Cardiac muscle cell (in vitro differentiated cells and primary cell): ENCODE results near the gene CBX7. TPM values are rescaled to one million over a fixed set of nuclear protein-coding genes. Genes with fewer than 3 reads are reported as not detected.

Experiments
- DNase-seq, 2 donors: peaks; one replicate each; pipeline versions ENCODE4 v3.0.0 to v3.0.0-alpha.2; 2010 to 2017; ENCODE audit warnings: low read depth in 1 of 2, low spot score in 1 of 2
- H3K27ac ChIP-seq: fragments of 200-600 bp; sonication (generic); 2 replicates; pipeline ENCODE4 v1.5.1; 2016
- H3K27me3 ChIP-seq: fragments of 200-600 bp; sonication (generic); 2 replicates; pipeline ENCODE4 v1.6.0; 2016; ENCODE audit warnings: control low read depth
- H3K36me3 ChIP-seq: fragments of 200-600 bp; sonication (generic); 2 replicates; pipeline ENCODE4 v1.5.1; 2016; ENCODE audit warnings: control low read depth
- H3K4me1 ChIP-seq: fragments of 200-600 bp; sonication (generic); 2 replicates; pipeline ENCODE4 v1.8.1; 2017; ENCODE audit warnings: low read depth, mild to moderate bottlenecking, mixed run types
- H3K4me3 ChIP-seq: fragments of 200-600 bp; sonication (generic); 2 replicates; pipeline ENCODE4 v1.5.1; 2016; ENCODE audit warnings: mild to moderate bottlenecking
- H3K9me3 ChIP-seq: fragments of 200-600 bp; sonication (generic); 2 replicates; pipeline ENCODE4 v1.5.1; 2017; ENCODE audit warnings: low read depth, mild to moderate bottlenecking, control low read depth
- CTCF ChIP-seq: IDR thresholded peaks from 2 replicates; pipeline ENCODE4 v1.5.1; 2012; ENCODE audit warnings: low read depth, mild to moderate bottlenecking, low read length
- polyA plus RNA-seq: library from polyadenylated mRNA; unstranded; fragments of >200 nt; fragmentation: Nextera tagmentation; extraction: Ambion mirVana; gene quantifications from 2 replicates; pipeline ENCODE4 v1.2.1, GENCODE V29; 2016
- total RNA-seq: library from RNA; depleted of rRNA; stranded (reverse); fragments of >200 nt; gene quantifications from 2 replicates; pipeline ENCODE4 v1.2.3, GENCODE V29; 2016

CBX7 gene
- total and polyA plus RNA-seq, 2 experiments from 2014 or later, result 10.2 to 31.3 TPM

- no peak overlapping the region for H3K4me3 ChIP-seq
- TF ChIP-seq CTCF, result no peak
- no peaks in the 10 kb centered on the region for H3K36me3 ChIP-seq
- no peak for DNase-seq
- peaks cover 7% of the 10 kb centered on the region for H3K4me1 ChIP-seq
- H3K27ac ChIP-seq, result no peak overlapping the region
- no peaks in the 10 kb centered on the region for H3K27me3 ChIP-seq
- no peaks in the 10 kb centered on the region for H3K9me3 ChIP-seq
Measured at GRCh38 chr22:39088685-39089032, 63.8 kb downstream of the CBX7 start.

GRCh38 chr22:39087881-39088684 is 64.4 kb downstream of the CBX7 start:
- Histone ChIP-seq H3K27ac (peak overlapping the region; percentile 24), H3K36me3 (no peaks in the 10 kb centered on the region), H3K9me3 (no peaks in the 10 kb centered on the region), H3K4me3 (no peak overlapping the region), H3K4me1 (peaks cover 7% of the 10 kb centered on the region), H3K27me3 (no peaks in the 10 kb centered on the region)
- TF ChIP-seq CTCF, result no peak
- DNase-seq, result peak; percentile 13 to 80

GRCh38 chr22:39087098-39087497 is 65.4 kb downstream of the CBX7 start:
- peaks cover 7% of the 10 kb centered on the region for H3K4me1 ChIP-seq
- no peaks in the 10 kb centered on the region for H3K36me3 ChIP-seq
- DNase-seq, result no peak
- H3K27me3 ChIP-seq, result no peaks in the 10 kb centered on the region
- H3K4me3 ChIP-seq, result no peak overlapping the region
- no peaks in the 10 kb centered on the region for H3K9me3 ChIP-seq
- no peak overlapping the region for H3K27ac ChIP-seq
- no peak for TF ChIP-seq CTCF

GRCh38 chr22:39084666-39085065 is 67.8 kb downstream of the CBX7 start:
- H3K4me1 ChIP-seq, result peaks cover 4% of the 10 kb centered on the region
- no peaks in the 10 kb centered on the region for H3K9me3 ChIP-seq
- H3K4me3 ChIP-seq, result no peak overlapping the region
- no peaks in the 10 kb centered on the region for H3K27me3 ChIP-seq
- DNase-seq, result no peak
- H3K36me3 ChIP-seq, result no peaks in the 10 kb centered on the region
- H3K27ac ChIP-seq, result no peak overlapping the region
- no peak for TF ChIP-seq CTCF

- no peaks in the 10 kb centered on the region for H3K36me3 ChIP-seq
- DNase-seq, result no peak
- no peaks in the 10 kb centered on the region for H3K27me3 ChIP-seq
- H3K4me3 ChIP-seq, result no peak overlapping the region
- H3K27ac ChIP-seq, result no peak overlapping the region
- peaks cover 4% of the 10 kb centered on the region for H3K4me1 ChIP-seq
- H3K9me3 ChIP-seq, result no peaks in the 10 kb centered on the region
- no peak for TF ChIP-seq CTCF
Measured at GRCh38 chr22:39083212-39084165, 69.0 kb downstream of the CBX7 start.
